Measurements from ENCODE around the gene ITCH. TPM values are rescaled to one million over a fixed set of nuclear protein-coding genes. Genes with fewer than 3 reads are reported as not detected.

ITCH gene
- total and polyA plus RNA-seq, 2 of the 8 experiments (the other 6 are each of a cell fraction or from before 2014, with no cell fraction given) = 3.9 to 45.2 TPM

GRCh38 chr20:34373445-34373844 lies 10.4 kb downstream of the ITCH start:
- Histone ChIP-seq H3K79me2 (ENCODE audit: control insufficient read depth in 1 of 2, insufficient read depth in 2 of 2, low read length in 2 of 2) (peaks cover 0 to 51% of the 10 kb centered on the region in 2 experiments; a peak in 2 of 4 replicates), H3K4me1 (replicated peaks in 1 of 4; ENCODE audit: control insufficient read depth in 3 of 4, insufficient read depth in 4 of 4, low read length in 3 of 4) (no peaks in the 10 kb centered on the region), H2AK5ac (ENCODE audit: low read depth, low read length) (no peak overlapping the region), H3K9me3 (ENCODE audit: insufficient read depth in 2 of 2, low read depth in 1 of 2, low read length in 1 of 2) (no peaks in the 10 kb centered on the region), H3K4me2 (ENCODE audit: insufficient read depth in 1 of 2, low read depth in 2 of 2, low read length in 2 of 2) (no peak overlapping the region), H4K8ac (ENCODE audit: extremely low read depth, insufficient read depth, low read length) (no peak overlapping the region), H3K56ac (replicated peaks; ENCODE audit: insufficient read length, low read depth, low read length) (no peak overlapping the region), H4K5ac (ENCODE audit: insufficient read length, low read depth, low read length) (no peak overlapping the region), H3K23me2 (ENCODE audit: low read depth, low read length) (no peaks in the 10 kb centered on the region), H3K9ac (replicated peaks in 1 of 4; ENCODE audit: extremely low read depth in 1 of 4, low read depth in 3 of 4, low read length in 3 of 4) (no peak overlapping the region), H2BK20ac (ENCODE audit: low read length) (no peak overlapping the region), H3K14ac (ENCODE audit: insufficient read length) (no peak overlapping the region), H3K36me3 (ENCODE audit: control insufficient read depth in 2 of 4, insufficient read depth in 4 of 4, low read length in 3 of 4) (peaks cover 6 to 39% (median 22%) of the 10 kb centered on the region in 4 experiments), H2BK120ac (replicated peaks; ENCODE audit: low read depth, low read length) (no peak overlapping the region), H2AFZ (ENCODE audit: low read length) (no peak overlapping the region), H3K4me3 (ENCODE audit: extremely low read depth in 1 of 4, insufficient read depth in 2 of 4, low read depth in 3 of 4, low read length in 4 of 4) (no peak overlapping the region), H2BK5ac (ENCODE audit: low read depth, low read length) (no peak overlapping the region), H4K20me1 (replicated peaks in 1 of 2; ENCODE audit: control insufficient read depth in 1 of 2, insufficient read depth in 2 of 2, low read length in 2 of 2) (peaks cover 2% of the 10 kb centered on the region in 2 experiments), H3K18ac (ENCODE audit: extremely low read depth, low read length) (no peak overlapping the region), H3K27ac (ENCODE audit: low read depth, low read length) (no peak overlapping the region), H3K27me3 (replicated peaks in 1 of 4; ENCODE audit: control insufficient read depth in 3 of 4, extremely low read depth in 1 of 4, insufficient read depth in 3 of 4, low read length in 3 of 4) (no peaks in the 10 kb centered on the region), H3K79me1 (ENCODE audit: low read depth, low read length) (no peaks in the 10 kb centered on the region), H3K4ac (replicated peaks; ENCODE audit: insufficient read length, low read depth, low read length) (no peak overlapping the region), H3K23ac (ENCODE audit: insufficient read length) (no peak overlapping the region), H4K91ac (replicated peaks; ENCODE audit: insufficient read length, low read length) (no peak overlapping the region), H2BK15ac (ENCODE audit: low read length) (no peak overlapping the region), H2BK12ac (ENCODE audit: low read depth, low read length) (no peak overlapping the region)
- FAIRE-seq (no peak), DNase-seq (ENCODE audit: low read depth in 1 of 2, low spot score in 2 of 2) (no peak)
- WGBS, 2 experiments (ENCODE audit: extremely low coverage in 1 of 2, insufficient coverage in 1 of 2, insufficient read length in 1 of 2, insufficient replicate concordance in 2 of 2, low coverage in 1 of 2, low lambda C conversion rate in 2 of 2, missing lambda C conversion rate in 1 of 2) = 66% methylated on average over 4 of the region's 4 CpGs; no CpG with 5 or more reads in 1 of the 2 experiments
- ChIA-PET POLR2A (ENCODE audit: partially characterized antibody) (interaction anchor here (1.4 kb wide), 1 partner anchor 11 kb away, joined by 3 read pairs; the partner anchor contains the start of gene ITCH), CTCF (ENCODE audit: partially characterized antibody) (interaction anchor here (0.7 to 2.1 kb wide), 6 partner anchors 10 to 180 kb away, joined by 3 to 7 read pairs (median 3); no protein-coding TSS in a partner anchor)
- TF ChIP-seq CBX5 (IDR thresholded peaks at IDR 0.05; ENCODE audit: low read depth, low read length) = no peak
- no peak for TF ChIP-seq NANOG (IDR thresholded peaks at IDR 0.05; ENCODE audit: insufficient read depth, low read depth, low read length, poor library complexity, severe bottlenecking)
- TF ChIP-seq GABPA (IDR thresholded peaks at IDR 0.05; ENCODE audit: borderline replicate concordance, insufficient read depth, low read length) = no peak
- no peak for TF ChIP-seq TEAD4 (IDR thresholded peaks at IDR 0.05; ENCODE audit: low read depth, low read length)
- TF ChIP-seq EP300 (IDR thresholded peaks at IDR 0.05; ENCODE audit: borderline replicate concordance in 1 of 2, low read depth in 2 of 2, low read length in 2 of 2) = no peak
- TF ChIP-seq BACH1 (IDR thresholded peaks at IDR 0.05; ENCODE audit: low read length) = no peak
- TF ChIP-seq E2F6 (IDR thresholded peaks at IDR 0.05) = no peak
- TF ChIP-seq CTBP2 (IDR thresholded peaks at IDR 0.05; ENCODE audit: borderline replicate concordance, insufficient read depth, insufficient read length, low read length) = no peak
- no peak for TF ChIP-seq POU5F1 (IDR thresholded peaks at IDR 0.05; ENCODE audit: low read depth, low read length)
